ENCODE results near the gene PORCN.

DNA sequence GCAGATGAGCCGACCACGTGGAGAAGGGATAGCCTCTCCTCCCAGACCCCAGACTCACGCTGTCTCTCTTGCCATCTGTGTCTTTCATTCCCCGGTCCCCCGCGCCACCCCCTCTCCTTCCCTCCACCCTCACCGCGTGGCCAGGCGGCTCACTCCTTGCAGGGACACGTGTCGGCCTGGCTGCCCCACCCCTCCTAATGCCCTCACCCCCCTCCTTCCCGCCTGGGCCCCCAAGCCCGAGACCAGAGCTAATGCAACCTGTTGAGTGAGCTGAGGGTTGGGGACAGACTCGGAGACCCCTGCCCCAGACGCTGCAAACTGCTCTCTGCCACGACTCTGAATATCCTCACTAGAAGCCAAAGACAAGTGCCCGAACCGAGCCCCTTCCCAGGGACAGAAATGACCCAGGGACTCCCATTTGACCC lies 40.5 kb upstream of the PORCN start:
- TF ChIP-seq POLR2AphosphoS5 (IDR thresholded peaks at IDR 0.05; ENCODE audit: low read depth, low read length) (no peak), ZNF549 (CRISPR knock-in tag; IDR thresholded peaks at IDR 0.05) (no peak), ZNF883 (CRISPR knock-in tag; IDR thresholded peaks at IDR 0.05; ENCODE audit: not compliant biosample characterization) (no peak), HCFC1 (IDR thresholded peaks at IDR 0.05; ENCODE audit: low read depth, low read length) (no peak), CENPT (CRISPR knock-in tag; IDR thresholded peaks at IDR 0.05; ENCODE audit: low read depth) (no peak), RORA (CRISPR knock-in tag; IDR thresholded peaks at IDR 0.05) (no peak), EZH2 (conservative IDR thresholded peaks at IDR 0.05; ENCODE audit: low read depth, low read length) (no peak), HIVEP1 (CRISPR knock-in tag; IDR thresholded peaks at IDR 0.05) (no peak), TAF1 (CRISPR knock-in tag; IDR thresholded peaks at IDR 0.05) (no peak), ZNF224 (CRISPR knock-in tag; IDR thresholded peaks at IDR 0.05) (no peak), ZNF44 (CRISPR knock-in tag; IDR thresholded peaks at IDR 0.05) (no peak)
- TF ChIP-seq, protein P1, sequence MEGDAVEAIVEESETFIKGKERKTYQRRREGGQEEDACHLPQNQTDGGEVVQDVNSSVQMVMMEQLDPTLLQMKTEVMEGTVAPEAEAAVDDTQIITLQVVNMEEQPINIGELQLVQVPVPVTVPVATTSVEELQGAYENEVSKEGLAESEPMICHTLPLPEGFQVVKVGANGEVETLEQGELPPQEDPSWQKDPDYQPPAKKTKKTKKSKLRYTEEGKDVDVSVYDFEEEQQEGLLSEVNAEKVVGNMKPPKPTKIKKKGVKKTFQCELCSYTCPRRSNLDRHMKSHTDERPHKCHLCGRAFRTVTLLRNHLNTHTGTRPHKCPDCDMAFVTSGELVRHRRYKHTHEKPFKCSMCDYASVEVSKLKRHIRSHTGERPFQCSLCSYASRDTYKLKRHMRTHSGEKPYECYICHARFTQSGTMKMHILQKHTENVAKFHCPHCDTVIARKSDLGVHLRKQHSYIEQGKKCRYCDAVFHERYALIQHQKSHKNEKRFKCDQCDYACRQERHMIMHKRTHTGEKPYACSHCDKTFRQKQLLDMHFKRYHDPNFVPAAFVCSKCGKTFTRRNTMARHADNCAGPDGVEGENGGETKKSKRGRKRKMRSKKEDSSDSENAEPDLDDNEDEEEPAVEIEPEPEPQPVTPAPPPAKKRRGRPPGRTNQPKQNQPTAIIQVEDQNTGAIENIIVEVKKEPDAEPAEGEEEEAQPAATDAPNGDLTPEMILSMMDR (CRISPR knock-in tag; IDR thresholded peaks at IDR 0.05), result no peak
- TF ChIP-seq, protein P2, sequence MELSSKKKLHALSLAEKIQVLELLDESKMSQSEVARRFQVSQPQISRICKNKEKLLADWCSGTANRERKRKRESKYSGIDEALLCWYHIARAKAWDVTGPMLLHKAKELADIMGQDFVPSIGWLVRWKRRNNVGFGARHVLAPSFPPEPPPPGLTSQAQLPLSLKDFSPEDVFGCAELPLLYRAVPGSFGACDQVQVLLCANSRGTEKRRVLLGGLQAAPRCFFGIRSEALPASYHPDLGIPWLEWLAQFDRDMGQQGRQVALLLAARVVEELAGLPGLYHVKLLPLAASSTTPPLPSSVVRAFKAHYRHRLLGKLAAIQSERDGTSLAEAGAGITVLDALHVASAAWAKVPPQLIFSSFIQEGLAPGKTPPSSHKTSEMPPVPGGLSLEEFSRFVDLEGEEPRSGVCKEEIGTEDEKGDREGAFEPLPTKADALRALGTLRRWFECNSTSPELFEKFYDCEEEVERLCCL (CRISPR knock-in tag; IDR thresholded peaks at IDR 0.05; ENCODE audit: borderline replicate concordance), result no peak
- TF ChIP-seq, protein P3, sequence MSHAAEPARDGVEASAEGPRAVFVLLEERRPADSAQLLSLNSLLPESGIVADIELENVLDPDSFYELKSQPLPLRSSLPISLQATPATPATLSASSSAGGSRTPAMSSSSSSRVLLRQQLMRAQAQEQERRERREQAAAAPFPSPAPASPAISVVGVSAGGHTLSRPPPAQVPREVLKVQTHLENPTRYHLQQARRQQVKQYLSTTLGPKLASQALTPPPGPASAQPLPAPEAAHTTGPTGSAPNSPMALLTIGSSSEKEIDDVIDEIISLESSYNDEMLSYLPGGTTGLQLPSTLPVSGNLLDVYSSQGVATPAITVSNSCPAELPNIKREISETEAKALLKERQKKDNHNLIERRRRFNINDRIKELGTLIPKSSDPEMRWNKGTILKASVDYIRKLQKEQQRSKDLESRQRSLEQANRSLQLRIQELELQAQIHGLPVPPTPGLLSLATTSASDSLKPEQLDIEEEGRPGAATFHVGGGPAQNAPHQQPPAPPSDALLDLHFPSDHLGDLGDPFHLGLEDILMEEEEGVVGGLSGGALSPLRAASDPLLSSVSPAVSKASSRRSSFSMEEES (CRISPR knock-in tag; IDR thresholded peaks at IDR 0.05), result no peak

All from HepG2 (cell line).